HG02870 (cell line): ENCODE data around the gene NXPH2.

ENCODE experiments used
- ATAC-seq: cut with Tn5 transposase; IDR thresholded peaks from one replicate; pipeline ENCODE4 v1.9.1; 2021; ENCODE audit warnings: mild to moderate bottlenecking, moderate library complexity; ENCODE audit not compliant: unreplicated experiment

NXPH2 gene

GRCh38 chr2:138712212-138712979 is 67.8 kb downstream of the NXPH2 start:
- peak; percentile 94 for ATAC-seq

GRCh38 chr2:138711812-138712211 is 68.4 kb downstream of the NXPH2 start:
- ATAC-seq: peak; percentile 30

- no peak for ATAC-seq
These were observed 71.4 kb downstream of the NXPH2 start for GRCh38 chr2:138708682-138709241.

GRCh38 chr2:138707392-138708074 is 72.7 kb downstream of the NXPH2 start:
- ATAC-seq: no peak

- ATAC-seq: no peak
These were observed 76.9 kb downstream of the NXPH2 start for GRCh38 chr2:138703242-138703641.

- ATAC-seq: no peak
These were observed 79.5 kb downstream of the NXPH2 start for GRCh38 chr2:138700716-138701115.

GRCh38 chr2:138699421-138699820 is 80.8 kb downstream of the NXPH2 start:
- ATAC-seq: no peak

GRCh38 chr2:138698428-138698827 is 81.8 kb downstream of the NXPH2 start:
- no peak for ATAC-seq

GRCh38 chr2:138691667-138692066 is 88.5 kb downstream of the NXPH2 start:
- no peak for ATAC-seq

GRCh38 chr2:138689705-138690104 is 90.5 kb downstream of the NXPH2 start:
- ATAC-seq: no peak

- no peak for ATAC-seq
These were observed 98.0 kb downstream of the NXPH2 start for GRCh38 chr2:138682163-138682562.

- no peak for ATAC-seq
These were observed 103.0 kb downstream of the NXPH2 start for GRCh38 chr2:138677221-138677620.

GRCh38 chr2:138676619-138677021 is 103.6 kb downstream of the NXPH2 start:
- no peak for ATAC-seq

- ATAC-seq: no peak
These were observed 108.6 kb downstream of the NXPH2 start for GRCh38 chr2:138671566-138671965.

- ATAC-seq: no peak
These were observed 109.5 kb downstream of the NXPH2 start for GRCh38 chr2:138670734-138671133.

- no peak for ATAC-seq
These were observed 114.3 kb downstream of the NXPH2 start for GRCh38 chr2:138665937-138666336.

GRCh38 chr2:138658187-138658894 is 121.8 kb downstream of the NXPH2 start:
- ATAC-seq: no peak

- no peak for ATAC-seq
These were observed 126.0 kb downstream of the NXPH2 start for GRCh38 chr2:138654146-138654545.

- ATAC-seq: no peak
These were observed 127.8 kb downstream of the NXPH2 start for GRCh38 chr2:138652378-138652777.

GRCh38 chr2:138649571-138649970 is 130.6 kb downstream of the NXPH2 start:
- no peak for ATAC-seq

- ATAC-seq: no peak
These were observed 131.6 kb downstream of the NXPH2 start for GRCh38 chr2:138648606-138649005.
